Subcutaneous adipose tissue (tissue), 4 donors: ENCODE measurements around the gene ARL4A. TPM values are rescaled to one million over a fixed set of nuclear protein-coding genes. Genes with fewer than 3 reads are reported as not detected.

Experiments used
- total RNA-seq, 4 donors: library from RNA; depleted of rRNA; stranded (reverse); fragments of >200 nt; gene quantifications; one replicate each; pipeline ENCODE4 v1.1.0, GENCODE V29; 2016
- TF ChIP-seq, protein P1 (sequence below): fragments of 450-650 bp; IDR thresholded peaks from one replicate; pipeline ENCODE4 v1.5.1; 2016; ENCODE audit warnings: low read depth, mild to moderate bottlenecking, control low read depth, antibody characterized with exemption, moderate library complexity

The ARL4A gene
- total RNA-seq, 4 donors from 2014 or later: 38.8 to 47.1 (median 43.4) TPM

GRCh38 chr7:12674861-12675260 is 12.6 kb upstream of the ARL4A start:
- TF ChIP-seq, protein P1, sequence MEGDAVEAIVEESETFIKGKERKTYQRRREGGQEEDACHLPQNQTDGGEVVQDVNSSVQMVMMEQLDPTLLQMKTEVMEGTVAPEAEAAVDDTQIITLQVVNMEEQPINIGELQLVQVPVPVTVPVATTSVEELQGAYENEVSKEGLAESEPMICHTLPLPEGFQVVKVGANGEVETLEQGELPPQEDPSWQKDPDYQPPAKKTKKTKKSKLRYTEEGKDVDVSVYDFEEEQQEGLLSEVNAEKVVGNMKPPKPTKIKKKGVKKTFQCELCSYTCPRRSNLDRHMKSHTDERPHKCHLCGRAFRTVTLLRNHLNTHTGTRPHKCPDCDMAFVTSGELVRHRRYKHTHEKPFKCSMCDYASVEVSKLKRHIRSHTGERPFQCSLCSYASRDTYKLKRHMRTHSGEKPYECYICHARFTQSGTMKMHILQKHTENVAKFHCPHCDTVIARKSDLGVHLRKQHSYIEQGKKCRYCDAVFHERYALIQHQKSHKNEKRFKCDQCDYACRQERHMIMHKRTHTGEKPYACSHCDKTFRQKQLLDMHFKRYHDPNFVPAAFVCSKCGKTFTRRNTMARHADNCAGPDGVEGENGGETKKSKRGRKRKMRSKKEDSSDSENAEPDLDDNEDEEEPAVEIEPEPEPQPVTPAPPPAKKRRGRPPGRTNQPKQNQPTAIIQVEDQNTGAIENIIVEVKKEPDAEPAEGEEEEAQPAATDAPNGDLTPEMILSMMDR: no peak

GRCh38 chr7:12683678-12684585 is 3.5 kb upstream of the ARL4A start:
- TF ChIP-seq, protein P1: no peak

GRCh38 chr7:12684733-12685132 is 2.7 kb upstream of the ARL4A start:
- TF ChIP-seq, protein P1: no peak

DNA sequence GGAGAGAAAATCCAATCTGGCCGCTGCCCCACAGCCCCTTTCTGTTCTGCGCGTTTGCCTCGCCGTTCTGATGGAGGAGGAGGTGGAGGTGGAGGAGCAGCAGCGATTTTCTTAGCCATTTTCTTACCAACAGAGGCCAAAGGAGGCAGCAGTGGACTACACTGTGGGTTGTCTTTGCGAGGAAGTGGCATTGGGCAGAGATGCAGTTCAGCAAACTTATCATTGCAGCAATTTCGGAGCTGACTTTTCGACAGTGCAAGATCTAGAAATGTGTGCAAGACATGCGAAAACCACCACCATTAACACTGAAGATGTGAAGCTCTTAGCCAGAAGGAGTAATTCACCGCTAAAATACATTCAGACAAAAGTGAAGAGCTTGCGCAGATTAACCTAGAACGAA is 1.9 kb upstream of the ARL4A start:
- TF ChIP-seq, protein P1: no peak

- TF ChIP-seq, protein P1: no peak
Measured at GRCh38 chr7:12686234-12686890, 1.1 kb upstream of the ARL4A start.

DNA sequence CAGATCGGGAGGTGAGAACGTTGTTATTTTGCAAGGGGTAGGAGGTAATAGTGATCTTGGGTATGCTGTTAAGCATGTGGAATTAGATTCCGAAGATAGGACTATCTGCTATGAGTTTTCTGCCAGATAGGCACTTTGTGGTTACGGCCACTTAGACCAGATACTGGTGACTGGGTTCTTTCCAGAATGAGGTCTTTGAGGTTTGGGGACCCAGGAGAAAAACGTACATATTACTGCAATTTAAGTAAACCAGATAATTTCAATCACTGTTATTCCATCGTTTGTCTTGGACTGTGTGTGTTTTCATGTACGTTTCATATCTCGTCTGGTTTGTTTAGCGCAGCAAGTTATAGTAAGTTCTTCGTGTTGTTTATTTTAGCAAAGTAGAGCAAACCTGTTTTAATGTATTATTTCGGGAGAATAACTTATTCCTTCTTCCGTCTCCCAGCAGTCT is 312 bp downstream of the ARL4A start:
- TF ChIP-seq, protein P1: no peak

GRCh38 chr7:12689451-12689850 is 2.0 kb downstream of the ARL4A start:
- TF ChIP-seq, protein P1: no peak
